GM10266 (cell line): ENCODE measurements around the gene HEYL.

Source experiments
- DNase-seq: peaks from one replicate; pipeline ENCODE4 v3.0.0; 2012; ENCODE audit errors: extremely low spot score
- CTCF ChIP-seq: IDR thresholded peaks from 2 replicates; pipeline ENCODE4 v1.5.1; 2012; ENCODE audit warnings: mild to moderate bottlenecking, low read depth; ENCODE audit not compliant: control insufficient read depth, insufficient read depth; ENCODE audit errors: missing control alignments

HEYL gene

GRCh38 chr1:39668111-39668510, 28.7 kb upstream of the HEYL start:
- TF ChIP-seq CTCF = no peak

GRCh38 chr1:39666772-39667171, 27.3 kb upstream of the HEYL start:
- peak; percentile 92 for DNase-seq
- TF ChIP-seq CTCF = no peak

More at GRCh38 chr1:39668111-39668510, 28.7 kb upstream of the HEYL start:
- no peak for DNase-seq

GRCh38 chr1:39663559-39663958, 24.1 kb upstream of the HEYL start:
- DNase-seq = no peak
- TF ChIP-seq CTCF = no peak

- no peak for TF ChIP-seq CTCF
- DNase-seq = no peak
These were observed 23.4 kb upstream of the HEYL start for GRCh38 chr1:39662861-39663260.

GRCh38 chr1:39659538-39659937, 20.1 kb upstream of the HEYL start:
- TF ChIP-seq CTCF = no peak
- no peak for DNase-seq

GRCh38 chr1:39659110-39659509, 19.7 kb upstream of the HEYL start:
- no peak for DNase-seq
- no peak for TF ChIP-seq CTCF

- DNase-seq = peak; percentile 75
- TF ChIP-seq CTCF = peak; percentile 80
These were observed 18.6 kb upstream of the HEYL start for GRCh38 chr1:39657923-39658485.
